HEK293T (cell line): ENCODE results near the gene CACNG3.

Experiments
- BHLHE40 ChIP-seq: fragments of 450-650 bp; IDR thresholded peaks from 2 replicates; pipeline ENCODE4 v1.6.1; 2016; ENCODE audit warnings: mild to moderate bottlenecking, moderate library complexity, borderline replicate concordance
- FOXK2 ChIP-seq: fragments of 450-650 bp; IDR thresholded peaks from 2 replicates; pipeline ENCODE4 v1.6.1; 2016; ENCODE audit warnings: mild to moderate bottlenecking
- LEF1 ChIP-seq: fragments of 450-650 bp; IDR thresholded peaks from 2 replicates; pipeline ENCODE4 v1.6.1; 2017; ENCODE audit warnings: mild to moderate bottlenecking, borderline replicate concordance
- NFRKB ChIP-seq: fragments of 450-650 bp; IDR thresholded peaks from 2 replicates; pipeline ENCODE4 v1.6.1; 2016; ENCODE audit warnings: mild to moderate bottlenecking, moderate library complexity
- PKNOX1 ChIP-seq: fragments of 450-650 bp; IDR thresholded peaks from 2 replicates; pipeline ENCODE4 v1.6.1; 2016
- ZNF384 ChIP-seq: fragments of 450-650 bp; IDR thresholded peaks from 2 replicates; pipeline ENCODE4 v1.6.1; 2016

- TF ChIP-seq LEF1: no peak
- TF ChIP-seq BHLHE40: no peak
- TF ChIP-seq NFRKB: no peak
- TF ChIP-seq FOXK2: no peak
- no peak for TF ChIP-seq ZNF384
- no peak for TF ChIP-seq PKNOX1
Observed at GRCh38 chr16:24291932-24292331, 35.8 kb downstream of the CACNG3 start.
